OCI-LY1 (cell line): ENCODE results near the gene TERF2IP.

ENCODE experiments used
- H2AFZ ChIP-seq: fragments of 200-600 bp; sonication (generic), shearing (Covaris generic); 2 replicates; pipeline ENCODE4 v1.6.0; 2014; ENCODE audit warnings: antibody characterized with exemption, mild to moderate bottlenecking, low read length
- H3F3A ChIP-seq: fragments of 200-600 bp; sonication (generic), shearing (Covaris generic); 2 replicates; pipeline ENCODE4 v1.6.0; 2014; ENCODE audit warnings: mild to moderate bottlenecking, antibody characterized with exemption, low read length, moderate library complexity; ENCODE audit not compliant: insufficient read depth
- H3K27ac ChIP-seq: fragments of 200-600 bp; sonication (generic); 2 replicates; pipeline ENCODE4 v1.5.1; 2014; ENCODE audit warnings: low read length, mixed run types, mild to moderate bottlenecking, low read depth; ENCODE audit not compliant: poor library complexity, severe bottlenecking
- H3K27me3 ChIP-seq: fragments of 200-600 bp; sonication (generic); 2 replicates; pipeline ENCODE4 v1.6.0; 2014; ENCODE audit warnings: antibody characterized with exemption, mild to moderate bottlenecking, low read length, moderate library complexity; ENCODE audit not compliant: insufficient read depth
- H3K36me3 ChIP-seq: fragments of 200-600 bp; sonication (generic); 2 replicates; pipeline ENCODE4 v1.6.1; 2014; ENCODE audit warnings: mild to moderate bottlenecking, antibody characterized with exemption, low read length, moderate library complexity, mixed read lengths; ENCODE audit not compliant: insufficient read depth
- H3K4me1 ChIP-seq: fragments of 200-600 bp; sonication (generic); 2 replicates; pipeline ENCODE4 v1.5.1; 2014; ENCODE audit warnings: mild to moderate bottlenecking, low read length, moderate library complexity; ENCODE audit not compliant: insufficient read depth, severe bottlenecking
- H3K4me2 ChIP-seq: fragments of 200-600 bp; sonication (generic), shearing (Covaris generic); 2 replicates; pipeline ENCODE4 v1.6.1; 2014; ENCODE audit warnings: low read length
- H3K4me3 ChIP-seq: fragments of 200-600 bp; sonication (generic); 2 replicates; pipeline ENCODE4 v1.5.1; 2014; ENCODE audit warnings: low read length, low read depth, mild to moderate bottlenecking, mixed read lengths; ENCODE audit not compliant: poor library complexity, severe bottlenecking
- H3K79me2 ChIP-seq: fragments of 200-600 bp; shearing (Covaris generic); 2 replicates; pipeline ENCODE4 v1.6.1; 2016; ENCODE audit warnings: mixed run types, low read length, mixed read lengths; ENCODE audit not compliant: insufficient read depth
- H3K9ac ChIP-seq: fragments of 200-600 bp; sonication (generic), shearing (Covaris generic); 2 replicates; pipeline ENCODE4 v1.6.1; 2014; ENCODE audit warnings: mild to moderate bottlenecking, low read length, mixed read lengths
- H3K9me2 ChIP-seq: fragments of 200-600 bp; sonication (generic), shearing (Covaris generic); 2 replicates; pipeline ENCODE4 v1.6.1; 2014; ENCODE audit warnings: low read depth, mild to moderate bottlenecking, low read length, mixed read lengths
- H3K9me3 ChIP-seq: fragments of 200-600 bp; shearing (Covaris generic); 2 replicates; pipeline ENCODE4 v1.6.1; 2014; ENCODE audit warnings: low read length, mixed read lengths
- H4K20me1 ChIP-seq: fragments of 200-600 bp; sonication (generic), shearing (Covaris generic); 2 replicates; pipeline ENCODE4 v1.6.0; 2016; ENCODE audit warnings: mild to moderate bottlenecking, low read length; ENCODE audit not compliant: insufficient read depth
- EZH2 ChIP-seq: fragments of 200-600 bp; sonication (generic), shearing (Covaris generic); IDR thresholded peaks from 2 replicates; pipeline ENCODE4 v1.8.0; 2017; ENCODE audit warnings: borderline replicate concordance, mixed run types, mild to moderate bottlenecking, antibody characterized with exemption, low read length, moderate library complexity, mixed read lengths
- TF ChIP-seq, protein P1 (sequence below): fragments of 200-600 bp; sonication (generic), shearing (Covaris generic); IDR thresholded peaks from 2 replicates; pipeline ENCODE4 v1.5.1; 2017; ENCODE audit warnings: mild to moderate bottlenecking, antibody characterized with exemption, low read length, moderate library complexity, mixed read lengths

TERF2IP gene

DNA sequence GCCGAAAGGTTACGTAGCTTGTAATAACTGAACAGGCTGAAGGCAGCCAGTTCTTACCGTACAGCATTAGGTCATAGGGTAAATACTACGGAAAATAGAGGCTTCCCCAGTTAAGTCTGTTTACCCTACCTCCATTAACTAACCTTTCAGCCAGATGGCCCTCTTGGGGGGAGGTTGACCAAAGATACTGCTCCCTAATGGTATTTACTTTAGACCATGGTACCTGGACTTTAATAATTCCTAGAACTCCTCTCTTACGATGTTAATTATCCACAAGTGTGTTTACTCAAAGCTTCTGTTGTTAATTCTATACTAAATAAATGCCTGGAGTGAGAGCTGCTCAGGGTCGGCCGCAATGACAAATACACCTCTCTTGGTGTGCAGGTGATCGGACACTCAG lies 14.7 kb upstream of the TERF2IP start:
- no peak overlapping the region for H2AFZ ChIP-seq
- no peaks in the 10 kb centered on the region for H3F3A ChIP-seq
- no peaks in the 10 kb centered on the region for H3K9me3 ChIP-seq
- H3K4me3 ChIP-seq: no peak overlapping the region
- H3K4me2 ChIP-seq: no peak overlapping the region
- no peaks in the 10 kb centered on the region for H3K27me3 ChIP-seq
- peaks cover 95% of the 10 kb centered on the region for H3K36me3 ChIP-seq
- H3K9me2 ChIP-seq: no peaks in the 10 kb centered on the region
- TF ChIP-seq, protein P1, sequence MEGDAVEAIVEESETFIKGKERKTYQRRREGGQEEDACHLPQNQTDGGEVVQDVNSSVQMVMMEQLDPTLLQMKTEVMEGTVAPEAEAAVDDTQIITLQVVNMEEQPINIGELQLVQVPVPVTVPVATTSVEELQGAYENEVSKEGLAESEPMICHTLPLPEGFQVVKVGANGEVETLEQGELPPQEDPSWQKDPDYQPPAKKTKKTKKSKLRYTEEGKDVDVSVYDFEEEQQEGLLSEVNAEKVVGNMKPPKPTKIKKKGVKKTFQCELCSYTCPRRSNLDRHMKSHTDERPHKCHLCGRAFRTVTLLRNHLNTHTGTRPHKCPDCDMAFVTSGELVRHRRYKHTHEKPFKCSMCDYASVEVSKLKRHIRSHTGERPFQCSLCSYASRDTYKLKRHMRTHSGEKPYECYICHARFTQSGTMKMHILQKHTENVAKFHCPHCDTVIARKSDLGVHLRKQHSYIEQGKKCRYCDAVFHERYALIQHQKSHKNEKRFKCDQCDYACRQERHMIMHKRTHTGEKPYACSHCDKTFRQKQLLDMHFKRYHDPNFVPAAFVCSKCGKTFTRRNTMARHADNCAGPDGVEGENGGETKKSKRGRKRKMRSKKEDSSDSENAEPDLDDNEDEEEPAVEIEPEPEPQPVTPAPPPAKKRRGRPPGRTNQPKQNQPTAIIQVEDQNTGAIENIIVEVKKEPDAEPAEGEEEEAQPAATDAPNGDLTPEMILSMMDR: no peak
- no peak for TF ChIP-seq EZH2
- H3K4me1 ChIP-seq: no peaks in the 10 kb centered on the region
- H3K79me2 ChIP-seq: no peaks in the 10 kb centered on the region
- no peak overlapping the region for H3K9ac ChIP-seq
- H3K27ac ChIP-seq: no peak overlapping the region
- no peaks in the 10 kb centered on the region for H4K20me1 ChIP-seq

GRCh38 chr16:75635036-75635435 lies 12.5 kb upstream of the TERF2IP start:
- Histone ChIP-seq H3K36me3 (peaks cover 92% of the 10 kb centered on the region), H3K79me2 (no peaks in the 10 kb centered on the region), H3K4me2 (no peak overlapping the region), H3F3A (no peaks in the 10 kb centered on the region), H3K9ac (no peak overlapping the region), H3K9me3 (no peaks in the 10 kb centered on the region), H3K4me1 (no peaks in the 10 kb centered on the region), H3K27me3 (no peaks in the 10 kb centered on the region), H2AFZ (no peak overlapping the region), H4K20me1 (no peaks in the 10 kb centered on the region), H3K9me2 (no peaks in the 10 kb centered on the region), H3K4me3 (no peak overlapping the region), H3K27ac (no peak overlapping the region)
- TF ChIP-seq EZH2: no peak
- TF ChIP-seq, protein P1: no peak

DNA sequence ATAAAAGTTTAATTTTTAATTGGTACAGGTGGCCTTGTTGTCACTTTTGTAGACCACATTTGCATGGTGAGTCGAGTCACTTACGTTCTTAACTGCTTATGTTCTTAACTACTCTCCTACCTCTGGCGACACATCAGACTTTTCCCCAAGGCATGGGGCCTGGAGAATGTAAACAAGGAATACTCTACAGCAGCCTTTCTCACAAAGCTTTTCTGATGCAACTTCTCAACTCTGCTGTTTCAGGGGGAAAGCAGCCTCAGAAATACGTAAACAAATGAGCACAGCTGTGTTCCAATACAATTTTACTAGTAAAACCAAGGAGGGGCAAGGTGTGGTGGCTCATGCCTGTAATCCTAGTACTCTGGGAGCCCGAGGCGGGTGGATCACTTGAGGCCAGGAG lies 7.0 kb upstream of the TERF2IP start:
- Histone ChIP-seq H3K4me2 (no peak overlapping the region), H3K79me2 (peaks cover 31% of the 10 kb centered on the region), H3K9me3 (no peaks in the 10 kb centered on the region), H3F3A (no peaks in the 10 kb centered on the region), H3K4me1 (peaks cover 16% of the 10 kb centered on the region), H3K27me3 (no peaks in the 10 kb centered on the region), H2AFZ (no peak overlapping the region), H3K9ac (no peak overlapping the region), H3K27ac (no peak overlapping the region), H4K20me1 (no peaks in the 10 kb centered on the region; the same call in 1 of the 2 replicates), H3K9me2 (no peaks in the 10 kb centered on the region), H3K4me3 (no peak overlapping the region), H3K36me3 (peaks cover 93% of the 10 kb centered on the region)
- no peak for TF ChIP-seq EZH2
- TF ChIP-seq, protein P1: no peak
